ENCODE data around the gene UGT2A2.

The UGT2A2 gene

GRCh38 chr4:69576251-69576877 is 63.1 kb downstream of the UGT2A2 start:
- DNase-seq (ENCODE audit: low read depth in 2 of 2): no peak

DNA sequence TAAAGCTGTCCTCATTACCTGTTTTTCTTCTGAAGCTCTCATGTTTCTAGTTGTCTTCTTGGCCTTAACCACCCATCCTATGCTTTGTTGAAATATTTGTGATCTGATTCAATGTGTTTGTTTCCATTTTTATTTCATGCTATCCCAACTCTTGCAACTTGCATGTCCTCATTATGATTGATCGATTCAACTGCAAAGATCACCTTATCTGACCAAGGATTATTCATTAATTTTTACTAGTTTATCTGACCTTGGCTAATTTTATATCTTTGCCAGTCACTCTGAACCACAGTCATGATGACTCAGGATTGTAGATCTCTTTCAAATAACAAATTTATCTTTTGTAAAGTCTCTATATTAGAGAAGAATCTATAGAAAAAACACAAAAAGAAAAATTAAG is 70.7 kb downstream of the UGT2A2 start:
- no peak for DNase-seq (ENCODE audit: low read depth in 2 of 2)

GRCh38 chr4:69563424-69563823 is 76.0 kb downstream of the UGT2A2 start:
- DNase-seq (ENCODE audit: low read depth in 2 of 2): no peak

GRCh38 chr4:69549651-69550050 is 89.8 kb downstream of the UGT2A2 start:
- DNase-seq (ENCODE audit: low read depth in 2 of 2): no peak

DNA sequence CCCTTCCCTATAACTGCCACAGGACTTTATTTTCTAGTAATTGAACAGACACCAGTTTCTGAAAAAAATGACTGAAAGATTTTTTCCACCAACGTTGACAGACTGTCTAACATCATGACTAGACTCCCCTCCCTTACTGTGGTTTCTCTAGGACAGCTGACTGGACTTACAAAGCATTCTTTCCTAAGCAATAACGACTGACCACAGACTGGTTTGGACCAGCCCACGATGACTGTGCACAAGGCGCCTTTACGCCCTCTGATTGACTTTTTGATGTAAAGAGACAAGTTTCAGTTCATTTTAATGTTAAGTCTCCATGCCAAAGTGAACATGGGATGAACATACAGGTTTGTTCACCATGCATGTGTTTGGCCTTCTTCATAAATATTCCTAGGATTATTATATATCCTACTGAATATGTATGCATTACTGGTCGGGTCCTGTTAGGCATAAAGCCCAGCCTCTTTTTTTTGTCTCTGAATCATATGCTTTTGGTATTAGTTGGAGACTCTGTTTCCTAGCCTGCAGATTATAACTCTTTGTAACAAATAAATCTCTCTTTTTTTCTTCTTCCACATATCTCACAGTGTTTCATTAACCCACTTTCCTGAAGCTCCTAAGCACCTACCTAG is 93.2 kb downstream of the UGT2A2 start:
- DNase-seq (ENCODE audit: low read depth in 2 of 2): no peak
